Measurements from ENCODE around the gene HSPA12B.

Gene HSPA12B

GRCh38 chr20:3704087-3704486, 28.4 kb upstream of the HSPA12B start:
- no peak for DNase-seq (ENCODE audit: low spot score)

GRCh38 chr20:3705491-3705969, 27.0 kb upstream of the HSPA12B start:
- DNase-seq (ENCODE audit: low spot score): no peak

- no peak for DNase-seq (ENCODE audit: low spot score)
Measured at GRCh38 chr20:3705970-3706739, 26.3 kb upstream of the HSPA12B start.

- DNase-seq (ENCODE audit: low spot score): no peak
Measured at GRCh38 chr20:3706774-3707507, 25.5 kb upstream of the HSPA12B start.

GRCh38 chr20:3707508-3707899, 25.0 kb upstream of the HSPA12B start:
- no peak for DNase-seq (ENCODE audit: low spot score)

- DNase-seq (ENCODE audit: low spot score): no peak
Measured at GRCh38 chr20:3710011-3710466, 22.4 kb upstream of the HSPA12B start.

GRCh38 chr20:3710703-3711483, 21.6 kb upstream of the HSPA12B start:
- DNase-seq (ENCODE audit: low spot score): peak; percentile 75

- DNase-seq (ENCODE audit: low spot score): no peak
Measured at GRCh38 chr20:3711484-3711941, 21.0 kb upstream of the HSPA12B start.

GRCh38 chr20:3712279-3712873, 20.1 kb upstream of the HSPA12B start, which contains the start of gene SIGLEC1:
Gene SIGLEC1 (minus strand): TSS chr20:3712600. CDS start chr20:3707128, 5,472 bp downstream.
- DNase-seq (ENCODE audit: low spot score): no peak

GRCh38 chr20:3714092-3714491, 18.4 kb upstream of the HSPA12B start:
- DNase-seq (ENCODE audit: low spot score): no peak

- peak; percentile 79 for DNase-seq (ENCODE audit: low spot score)
Measured at GRCh38 chr20:3716195-3716834, 16.2 kb upstream of the HSPA12B start.

GRCh38 chr20:3719046-3719445, 13.4 kb upstream of the HSPA12B start:
- DNase-seq (ENCODE audit: low spot score): no peak

GRCh38 chr20:3720068-3720467, 12.4 kb upstream of the HSPA12B start:
- DNase-seq (ENCODE audit: low spot score): no peak

GRCh38 chr20:3720626-3721025, 11.9 kb upstream of the HSPA12B start:
- DNase-seq (ENCODE audit: low spot score): no peak

GRCh38 chr20:3721912-3722311, 10.6 kb upstream of the HSPA12B start:
- no peak for DNase-seq (ENCODE audit: low spot score)

GRCh38 chr20:3723284-3723683, 9.2 kb upstream of the HSPA12B start:
- no peak for DNase-seq (ENCODE audit: low spot score)

- no peak for DNase-seq (ENCODE audit: low spot score)
Measured at GRCh38 chr20:3724356-3724755, 8.1 kb upstream of the HSPA12B start.

- DNase-seq (ENCODE audit: low spot score): no peak
Measured at GRCh38 chr20:3727401-3728021, 5.0 kb upstream of the HSPA12B start.

GRCh38 chr20:3728354-3728753, 4.1 kb upstream of the HSPA12B start:
- DNase-seq (ENCODE audit: low spot score): no peak

GRCh38 chr20:3728876-3729275, 3.6 kb upstream of the HSPA12B start:
- no peak for DNase-seq (ENCODE audit: low spot score)

GRCh38 chr20:3729378-3729777, 3.1 kb upstream of the HSPA12B start:
- DNase-seq (ENCODE audit: low spot score): no peak
